Esophagus squamous epithelium (tissue), 5 donors: ENCODE results near the gene PCDHGB7. TPM values are rescaled to one million over a fixed set of nuclear protein-coding genes. Genes with fewer than 3 reads are reported as not detected.
A peak's percentile ranks its signal among the peaks of the same experiment; 100 is the strongest.
"Not testable (repeated sequence)": the region's sequence is repeated elsewhere in the genome, so short reads cannot be mapped to it uniquely, and the experiment has no call there.

Experiments
- DNase-seq: peaks from one replicate; lab custom pipeline; 2025; lab: John Stamatoyannopoulos, UW
- H3K27ac ChIP-seq, 4 donors: fragments of 200-600 bp; sonication (generic); one replicate each; pipeline ENCODE4 v1.5.1; 2016 to 2019; ENCODE audit warnings: mild to moderate bottlenecking in 1 of 4
- H3K27me3 ChIP-seq, 4 donors: fragments of 200-600 bp; sonication (generic); 1 replicate in 3 of 4; 2 replicates in 1 of 4; pipeline versions ENCODE4 v1.5.1 to v1.6.0; 2017 to 2021; ENCODE audit warnings: antibody characterized with exemption in 1 of 4
- H3K36me3 ChIP-seq, 3 donors: fragments of 200-600 bp; sonication (generic); one replicate each; pipeline ENCODE4 v1.5.1; 2016 to 2019
- H3K4me1 ChIP-seq, 3 donors: fragments of 200-600 bp; sonication (generic); one replicate each; pipeline ENCODE4 v1.5.1; 2017 to 2019
- H3K4me3 ChIP-seq, 4 donors: fragments of 200-600 bp; sonication (generic); 1 replicate in 3 of 4; 2 replicates in 1 of 4; pipeline ENCODE4 v1.5.1; 2016 to 2019; ENCODE audit warnings: mild to moderate bottlenecking in 2 of 4, moderate library complexity in 1 of 4
- H3K9me3 ChIP-seq, 3 donors: fragments of 200-600 bp; sonication (generic); one replicate each; pipeline ENCODE4 v1.5.1; 2016 to 2019
- POLR2A ChIP-seq, 4 donors: fragments of 450-650 bp; IDR thresholded peaks; one replicate each; pipeline ENCODE4 v1.6.1; 2017; ENCODE audit warnings: antibody characterized with exemption in 4 of 4, mild to moderate bottlenecking in 4 of 4, moderate library complexity in 3 of 4
- WGBS, 2 donors: methylation state at CpG; one replicate each; pipeline ENCODE4 v1.1.5; 2018; 5-methylcytosine and 5-hydroxymethylcytosine counted together
- intact Hi-C: fragments of 100-400 bp; cut with DNase I; formaldehyde crosslinking; loops from one replicate; pipeline ENCODE4 v1.15.0; 2022
- total RNA-seq, 4 donors: library from RNA; depleted of rRNA; stranded (reverse); fragments of >200 nt; gene quantifications; one replicate each; pipeline ENCODE4 v1.1.0, GENCODE V29; 2016
- TF ChIP-seq, protein P1 (sequence below), 6 experiments: fragments of 450-650 bp in 4 of 6; fragments of 200-600 bp in 2 of 6; sonication (generic) in 2 of 6; IDR thresholded peaks; one replicate each; pipeline ENCODE4 v1.5.1; 2016 to 2019; ENCODE audit warnings: antibody characterized with exemption in 6 of 6, mild to moderate bottlenecking in 4 of 6, moderate library complexity in 4 of 6
- donor health status: DM: yes; HTN: yes; CAD: no.

Gene PCDHGB7
- total RNA-seq, 4 donors from 2014 or later, result 4.1 to 10.9 (median 5.8) TPM

DNA sequence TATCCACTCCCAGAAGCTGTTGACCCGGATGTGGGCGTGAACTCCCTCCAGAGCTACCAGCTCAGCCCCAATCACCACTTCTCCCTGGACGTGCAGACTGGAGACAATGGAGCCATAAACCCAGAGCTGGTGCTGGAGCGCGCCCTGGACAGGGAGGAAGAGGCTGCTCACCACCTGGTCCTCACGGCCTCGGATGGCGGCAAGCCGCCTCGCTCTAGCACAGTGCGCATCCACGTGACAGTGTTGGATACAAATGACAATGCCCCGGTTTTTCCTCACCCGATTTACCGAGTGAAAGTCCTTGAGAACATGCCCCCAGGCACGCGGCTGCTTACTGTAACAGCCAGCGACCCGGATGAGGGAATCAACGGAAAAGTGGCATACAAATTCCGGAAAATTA, 24.2 kb upstream of the PCDHGB7 start:
- Histone ChIP-seq H3K27me3 (peaks cover 0 to 32% (median 0%) of the 10 kb centered on the region in 4 donors), H3K4me1 (no peaks in the 10 kb centered on the region), H3K27ac (no peak overlapping the region), H3K4me3 (no peak overlapping the region), H3K9me3 (peaks cover 20 to 96% (median 88%) of the 10 kb centered on the region in 3 donors), H3K36me3 (peaks cover 0 to 7% (median 0%) of the 10 kb centered on the region in 3 donors)
- intact Hi-C loops, result no loop called here
- TF ChIP-seq, protein P1, sequence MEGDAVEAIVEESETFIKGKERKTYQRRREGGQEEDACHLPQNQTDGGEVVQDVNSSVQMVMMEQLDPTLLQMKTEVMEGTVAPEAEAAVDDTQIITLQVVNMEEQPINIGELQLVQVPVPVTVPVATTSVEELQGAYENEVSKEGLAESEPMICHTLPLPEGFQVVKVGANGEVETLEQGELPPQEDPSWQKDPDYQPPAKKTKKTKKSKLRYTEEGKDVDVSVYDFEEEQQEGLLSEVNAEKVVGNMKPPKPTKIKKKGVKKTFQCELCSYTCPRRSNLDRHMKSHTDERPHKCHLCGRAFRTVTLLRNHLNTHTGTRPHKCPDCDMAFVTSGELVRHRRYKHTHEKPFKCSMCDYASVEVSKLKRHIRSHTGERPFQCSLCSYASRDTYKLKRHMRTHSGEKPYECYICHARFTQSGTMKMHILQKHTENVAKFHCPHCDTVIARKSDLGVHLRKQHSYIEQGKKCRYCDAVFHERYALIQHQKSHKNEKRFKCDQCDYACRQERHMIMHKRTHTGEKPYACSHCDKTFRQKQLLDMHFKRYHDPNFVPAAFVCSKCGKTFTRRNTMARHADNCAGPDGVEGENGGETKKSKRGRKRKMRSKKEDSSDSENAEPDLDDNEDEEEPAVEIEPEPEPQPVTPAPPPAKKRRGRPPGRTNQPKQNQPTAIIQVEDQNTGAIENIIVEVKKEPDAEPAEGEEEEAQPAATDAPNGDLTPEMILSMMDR (IDR thresholded peaks at IDR 0.05), result no peak
- no peak for TF ChIP-seq POLR2A (IDR thresholded peaks at IDR 0.05)
- 54 to 58% methylated on average over 12 to 19 of the region's 21 CpGs for WGBS, 2 donors
- no peak for DNase-seq

DNA sequence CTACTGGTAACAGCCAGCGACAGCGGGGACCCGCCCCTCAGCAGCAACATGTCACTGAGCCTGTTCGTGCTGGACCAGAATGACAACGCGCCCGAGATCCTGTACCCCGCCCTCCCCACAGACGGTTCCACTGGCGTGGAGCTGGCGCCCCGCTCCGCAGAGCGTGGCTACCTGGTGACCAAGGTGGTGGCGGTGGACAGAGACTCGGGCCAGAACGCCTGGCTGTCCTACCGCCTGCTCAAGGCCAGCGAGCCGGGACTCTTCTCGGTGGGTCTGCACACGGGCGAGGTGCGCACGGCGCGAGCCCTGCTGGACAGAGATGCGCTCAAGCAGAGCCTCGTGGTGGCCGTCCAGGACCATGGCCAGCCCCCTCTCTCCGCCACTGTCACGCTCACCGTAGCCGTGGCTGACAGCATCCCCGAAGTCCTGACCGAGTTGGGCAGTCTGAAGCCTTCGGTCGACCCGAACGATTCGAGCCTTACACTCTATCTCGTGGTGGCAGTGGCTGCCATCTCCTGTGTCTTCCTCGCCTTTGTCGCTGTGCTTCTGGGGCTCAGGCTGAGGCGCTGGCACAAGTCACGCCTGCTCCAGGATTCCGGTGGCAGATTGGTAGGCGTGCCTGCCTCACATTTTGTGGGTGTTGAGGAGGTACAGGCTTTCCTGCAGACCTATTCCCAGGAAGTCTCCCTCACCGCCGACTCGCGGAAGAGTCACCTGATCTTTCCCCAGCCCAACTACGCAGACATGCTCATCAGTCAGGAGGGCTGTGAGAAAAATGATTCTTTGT, 22.9 kb upstream of the PCDHGB7 start:
- H3K36me3 ChIP-seq, H3K27ac ChIP-seq, DNase-seq, H3K4me1 ChIP-seq, intact Hi-C loops, H3K4me3 ChIP-seq: not testable (repeated sequence)
- 41 to 50% methylated on average over 13 to 22 of the region's 53 CpGs for WGBS, 2 donors
- Histone ChIP-seq H3K9me3 (peaks cover 21 to 96% (median 87%) of the 10 kb centered on the region in 3 donors), H3K27me3 (peaks cover 0 to 40% (median 0%) of the 10 kb centered on the region in 4 donors)

- Histone ChIP-seq H3K4me3 (peak within 1 kb of the TSS in 3 of 4 donors; percentile 31 to 49 (median 35)), H3K9me3 (peaks cover 21 to 94% (median 85%) of the 10 kb centered on the region in 3 donors), H3K27me3 (peaks cover 0 to 45% (median 0%) of the 10 kb centered on the region in 4 donors)
- H3K27ac ChIP-seq, H3K4me1 ChIP-seq, intact Hi-C loops, H3K36me3 ChIP-seq, DNase-seq: not testable (repeated sequence)
- 4 to 9% methylated on average over 19 to 23 of the region's 43 CpGs for WGBS, 2 donors
- TF ChIP-seq, protein P1 (IDR thresholded peaks at IDR 0.05), result peak in 5 of 6 experiments; percentile 24 to 55 (median 42)
These were observed 19.5 kb upstream of the PCDHGB7 start, which contains the start of gene PCDHGB5 for GRCh38 chr5:141397756-141398551. Gene PCDHGB5, plus strand, starts transcription at chr5:141397947. Its CDS starts 181 bp downstream, at chr5:141398128.

DNA sequence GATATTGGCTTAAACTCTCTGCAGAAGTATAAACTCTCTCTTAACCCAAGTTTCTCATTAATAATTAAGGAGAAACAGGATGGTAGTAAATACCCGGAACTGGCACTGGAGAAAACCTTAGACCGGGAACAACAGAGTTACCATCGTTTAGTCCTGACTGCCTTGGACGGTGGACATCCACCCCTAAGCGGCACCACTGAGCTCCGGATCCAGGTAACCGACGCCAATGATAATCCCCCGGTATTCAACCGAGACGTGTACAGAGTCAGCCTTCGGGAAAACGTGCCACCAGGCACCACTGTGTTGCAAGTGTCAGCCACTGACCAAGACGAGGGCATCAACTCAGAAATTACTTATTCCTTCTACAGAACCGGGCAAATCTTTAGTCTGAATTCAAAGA, 18.9 kb upstream of the PCDHGB7 start:
- Histone ChIP-seq H3K27me3 (peaks cover 0 to 44% (median 0%) of the 10 kb centered on the region in 4 donors), H3K9me3 (peaks cover 17 to 94% (median 85%) of the 10 kb centered on the region in 3 donors), H3K4me1 (peaks cover 0 to 3% (median 0%) of the 10 kb centered on the region in 3 donors), H3K36me3 (no peaks in the 10 kb centered on the region), H3K4me3 (peak overlapping the region in 1 of 4 donors; percentile 3), H3K27ac (no peak overlapping the region)
- WGBS, 2 donors, result 39 to 40% methylated on average over 8 to 15 of the region's 15 CpGs
- no peak for DNase-seq
- intact Hi-C loops, result no loop called here
- TF ChIP-seq POLR2A (IDR thresholded peaks at IDR 0.05), result no peak
- TF ChIP-seq, protein P1 (IDR thresholded peaks at IDR 0.05), result no peak

GRCh38 chr5:141399555-141400258, 17.8 kb upstream of the PCDHGB7 start:
- Histone ChIP-seq H3K27ac (no peak overlapping the region), H3K4me1 (peaks cover 0 to 3% (median 0%) of the 10 kb centered on the region in 3 donors), H3K27me3 (peaks cover 0 to 40% (median 0%) of the 10 kb centered on the region in 4 donors), H3K4me3 (peak overlapping the region in 1 of 4 donors; percentile 35), H3K36me3 (no peaks in the 10 kb centered on the region), H3K9me3 (peaks cover 15 to 94% (median 87%) of the 10 kb centered on the region in 3 donors)
- no peak for TF ChIP-seq POLR2A (IDR thresholded peaks at IDR 0.05)
- TF ChIP-seq, protein P1 (IDR thresholded peaks at IDR 0.05), result no peak
- WGBS, 2 donors, result 31 to 75% methylated on average over 6 to 20 of the region's 61 CpGs
- intact Hi-C loops, result no loop called here
- DNase-seq, result no peak
